Neural progenitor cell (in vitro differentiated cells): ENCODE measurements around the gene CROCC2.

Experiments used
- EZH2 ChIP-seq: fragments of 200-600 bp; sonication (generic); IDR thresholded peaks from 2 replicates; pipeline ENCODE4 v1.6.1; 2017; ENCODE audit warnings: antibody characterized with exemption, mild to moderate bottlenecking, moderate library complexity
- EZH2phosphoT487 ChIP-seq: fragments of 200-600 bp; sonication (generic); IDR thresholded peaks from 2 replicates; pipeline ENCODE4 v1.6.1; 2017; ENCODE audit warnings: antibody characterized with exemption
- TF ChIP-seq, protein P1 (sequence below): fragments of 200-600 bp; sonication (generic); IDR thresholded peaks from 2 replicates; pipeline ENCODE4 v1.5.1; 2017; ENCODE audit warnings: antibody characterized with exemption, mild to moderate bottlenecking

DNA sequence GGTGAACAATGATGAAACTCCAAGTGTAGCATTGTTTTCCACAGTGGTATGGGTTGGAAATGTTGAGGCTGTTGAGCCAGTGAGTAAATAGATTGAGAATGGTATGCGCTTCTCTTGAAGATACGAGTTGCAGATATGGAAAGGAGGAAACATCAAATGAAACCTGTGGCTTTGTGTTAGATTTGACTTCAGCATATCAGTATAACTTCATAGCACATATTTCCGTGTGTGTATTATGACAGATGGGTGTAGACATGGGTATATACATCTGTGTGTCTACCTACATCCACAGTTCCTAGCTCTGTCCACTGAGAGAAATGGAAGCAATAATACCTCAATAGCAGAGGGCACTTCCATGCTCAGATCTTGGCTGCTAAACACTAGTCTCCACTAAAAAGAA lies 100.3 kb downstream of the CROCC2 start:
- TF ChIP-seq, protein P1, sequence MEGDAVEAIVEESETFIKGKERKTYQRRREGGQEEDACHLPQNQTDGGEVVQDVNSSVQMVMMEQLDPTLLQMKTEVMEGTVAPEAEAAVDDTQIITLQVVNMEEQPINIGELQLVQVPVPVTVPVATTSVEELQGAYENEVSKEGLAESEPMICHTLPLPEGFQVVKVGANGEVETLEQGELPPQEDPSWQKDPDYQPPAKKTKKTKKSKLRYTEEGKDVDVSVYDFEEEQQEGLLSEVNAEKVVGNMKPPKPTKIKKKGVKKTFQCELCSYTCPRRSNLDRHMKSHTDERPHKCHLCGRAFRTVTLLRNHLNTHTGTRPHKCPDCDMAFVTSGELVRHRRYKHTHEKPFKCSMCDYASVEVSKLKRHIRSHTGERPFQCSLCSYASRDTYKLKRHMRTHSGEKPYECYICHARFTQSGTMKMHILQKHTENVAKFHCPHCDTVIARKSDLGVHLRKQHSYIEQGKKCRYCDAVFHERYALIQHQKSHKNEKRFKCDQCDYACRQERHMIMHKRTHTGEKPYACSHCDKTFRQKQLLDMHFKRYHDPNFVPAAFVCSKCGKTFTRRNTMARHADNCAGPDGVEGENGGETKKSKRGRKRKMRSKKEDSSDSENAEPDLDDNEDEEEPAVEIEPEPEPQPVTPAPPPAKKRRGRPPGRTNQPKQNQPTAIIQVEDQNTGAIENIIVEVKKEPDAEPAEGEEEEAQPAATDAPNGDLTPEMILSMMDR, result no peak
- TF ChIP-seq EZH2, result no peak
- no peak for TF ChIP-seq EZH2phosphoT487
